HS-5 (cell line): ENCODE measurements around the gene ZNF792.
"Not testable (repeated sequence)": the region's sequence is repeated elsewhere in the genome, so short reads cannot be mapped to it uniquely, and the experiment has no call there.

Source experiments
- DNase-seq: peaks from one replicate; pipeline ENCODE4 v3.0.0-alpha.2; 2012; ENCODE audit warnings: low read depth

The ZNF792 gene

GRCh38 chr19:34970185-34970780 lies 6.3 kb upstream of the ZNF792 start:
- not testable (repeated sequence) for DNase-seq

GRCh38 chr19:34969721-34970120 lies 5.7 kb upstream of the ZNF792 start:
- no peak for DNase-seq

DNA sequence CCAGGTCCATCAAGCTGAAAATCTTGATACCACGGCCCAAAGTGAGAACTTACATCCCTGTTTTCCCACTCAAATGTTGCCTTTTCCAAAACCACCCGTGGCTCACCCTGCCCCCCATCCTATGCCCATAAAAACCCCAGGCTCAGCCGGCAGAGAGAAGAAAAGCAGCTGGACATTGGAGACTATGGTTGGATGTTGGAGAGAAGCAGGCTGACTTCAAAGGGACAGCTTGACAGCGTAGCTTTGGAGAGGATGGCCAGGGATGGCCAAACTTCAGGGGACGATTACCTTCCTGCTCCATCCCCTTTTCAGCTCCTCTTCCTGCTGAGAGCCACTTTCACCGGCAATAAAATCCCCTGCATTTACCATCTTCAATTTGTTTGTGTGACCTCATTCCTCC lies 3.5 kb upstream of the ZNF792 start:
- DNase-seq, result no peak

- DNase-seq, result not testable (repeated sequence)
Measured at GRCh38 chr19:34965505-34965904, 1.5 kb upstream of the ZNF792 start.

DNA sequence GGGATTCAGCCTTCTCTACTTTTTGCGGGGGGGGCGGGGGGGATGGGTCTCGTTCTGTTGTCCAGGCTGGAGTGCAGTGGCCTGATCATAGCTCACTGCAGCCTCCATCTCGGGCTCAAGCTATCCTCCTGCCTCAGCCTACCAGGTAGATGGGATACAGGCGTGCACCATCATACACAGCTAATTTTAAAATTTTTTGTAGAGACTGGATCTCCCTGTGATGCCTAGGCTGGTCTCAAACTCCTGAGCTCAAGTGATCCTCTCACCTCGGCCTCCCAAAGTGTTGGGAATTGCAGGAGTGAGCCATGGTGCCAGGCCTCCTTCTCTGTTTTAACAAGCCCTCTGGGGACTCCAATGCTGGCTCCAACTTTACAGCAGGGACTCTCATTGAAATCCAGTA lies 569 bp upstream of the ZNF792 start:
- DNase-seq, result no peak

DNA sequence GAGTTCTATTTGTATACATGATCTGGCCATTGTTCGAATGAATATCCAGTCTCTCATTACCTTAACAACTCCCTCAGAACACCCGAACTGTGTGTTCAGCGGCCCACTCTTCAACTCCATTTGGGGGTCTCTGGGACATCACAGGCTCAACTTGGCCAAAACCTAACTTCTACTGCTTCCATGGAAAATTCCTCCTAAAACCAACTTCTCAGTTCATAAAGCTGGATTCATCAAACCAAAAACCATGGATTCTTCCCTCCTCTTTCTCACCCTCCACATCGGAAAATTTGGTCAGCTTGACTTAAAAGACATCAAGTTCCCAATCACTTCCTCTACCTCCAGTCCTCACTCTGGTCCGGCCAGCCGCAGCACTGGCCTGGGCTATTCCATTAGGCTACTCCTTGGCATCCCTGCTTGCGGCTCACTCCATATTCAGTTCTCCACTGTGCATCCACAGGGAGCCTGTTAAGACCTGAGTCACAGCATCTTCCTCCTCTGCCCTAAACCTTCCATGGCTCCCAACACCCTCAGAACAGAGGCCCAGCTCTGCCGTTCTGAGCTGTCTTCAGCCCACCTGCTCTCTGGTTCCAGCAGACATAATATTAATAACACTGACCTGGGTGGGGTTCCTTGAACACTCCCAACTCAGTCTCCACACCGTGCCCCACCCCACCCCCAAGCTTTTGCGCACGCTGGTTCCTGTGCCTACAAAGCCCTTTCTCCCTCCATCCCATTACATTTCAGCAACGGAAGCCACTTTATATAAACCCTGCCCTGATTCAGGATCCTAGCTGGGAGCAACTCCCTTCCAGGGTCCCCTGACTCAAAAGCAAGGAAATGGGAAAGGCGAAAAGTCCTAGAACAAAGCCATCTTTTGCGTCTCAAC lies 1.1 kb downstream of the ZNF792 start:
- DNase-seq, result no peak

- no peak for DNase-seq
Measured at GRCh38 chr19:34961775-34962686, 2.0 kb downstream of the ZNF792 start.

DNA sequence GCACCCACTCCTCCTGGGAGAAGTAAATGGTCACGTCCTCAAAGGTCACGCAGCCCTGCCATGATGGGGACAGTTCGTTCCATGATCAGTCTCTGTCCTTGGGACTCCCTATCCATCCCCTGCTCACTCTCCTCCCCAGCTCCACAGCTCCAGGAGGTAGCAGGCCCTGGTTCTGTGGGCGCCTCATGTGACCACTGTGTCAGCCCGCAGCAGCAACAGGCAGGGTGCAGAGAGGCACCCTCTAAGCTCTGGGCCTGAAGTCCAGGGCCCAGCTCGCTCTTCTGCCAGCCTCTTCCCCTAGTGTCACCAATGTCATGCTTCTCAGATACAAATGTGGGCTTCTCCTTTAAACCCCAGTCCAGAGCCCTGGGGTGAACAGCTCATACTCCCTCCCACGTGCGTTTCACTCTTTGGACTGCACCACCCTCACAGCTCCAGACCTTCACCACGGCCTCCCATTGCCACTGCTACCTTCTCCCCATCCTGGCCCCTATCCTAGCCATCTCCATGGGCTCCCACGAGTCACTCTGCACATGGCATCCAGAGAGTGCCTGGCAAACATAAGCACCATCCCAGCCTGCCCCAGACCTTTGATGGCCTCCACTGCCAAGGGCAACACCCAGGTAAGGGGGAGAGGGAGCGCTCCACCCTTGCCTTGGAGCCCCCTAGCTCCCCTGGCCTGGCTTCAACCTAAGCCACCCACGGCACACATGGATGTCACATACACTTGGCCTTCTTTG lies 2.9 kb downstream of the ZNF792 start:
- DNase-seq, result no peak

GRCh38 chr19:34960103-34960805 lies 3.8 kb downstream of the ZNF792 start:
- peak; percentile 92 for DNase-seq

DNA sequence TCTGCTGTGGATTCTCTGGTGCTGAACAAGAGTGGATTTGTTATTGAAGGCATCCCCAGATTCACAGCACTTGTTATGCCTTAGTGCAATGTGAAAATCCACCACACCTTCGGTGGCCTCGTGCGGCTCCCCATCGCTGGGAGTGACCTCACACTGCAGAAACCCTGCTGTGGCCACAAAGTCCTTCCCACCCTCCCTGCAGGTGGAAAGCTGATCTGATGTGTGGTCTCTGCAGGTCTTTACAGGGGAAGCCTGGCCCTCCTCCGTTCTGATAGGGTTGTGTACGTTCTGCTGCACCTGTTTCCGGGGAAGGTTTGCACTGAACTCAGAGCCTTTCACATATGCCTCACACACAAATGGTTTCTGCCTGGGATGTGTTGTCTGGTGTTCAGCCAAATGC lies 5.0 kb downstream of the ZNF792 start:
- DNase-seq, result no peak

DNA sequence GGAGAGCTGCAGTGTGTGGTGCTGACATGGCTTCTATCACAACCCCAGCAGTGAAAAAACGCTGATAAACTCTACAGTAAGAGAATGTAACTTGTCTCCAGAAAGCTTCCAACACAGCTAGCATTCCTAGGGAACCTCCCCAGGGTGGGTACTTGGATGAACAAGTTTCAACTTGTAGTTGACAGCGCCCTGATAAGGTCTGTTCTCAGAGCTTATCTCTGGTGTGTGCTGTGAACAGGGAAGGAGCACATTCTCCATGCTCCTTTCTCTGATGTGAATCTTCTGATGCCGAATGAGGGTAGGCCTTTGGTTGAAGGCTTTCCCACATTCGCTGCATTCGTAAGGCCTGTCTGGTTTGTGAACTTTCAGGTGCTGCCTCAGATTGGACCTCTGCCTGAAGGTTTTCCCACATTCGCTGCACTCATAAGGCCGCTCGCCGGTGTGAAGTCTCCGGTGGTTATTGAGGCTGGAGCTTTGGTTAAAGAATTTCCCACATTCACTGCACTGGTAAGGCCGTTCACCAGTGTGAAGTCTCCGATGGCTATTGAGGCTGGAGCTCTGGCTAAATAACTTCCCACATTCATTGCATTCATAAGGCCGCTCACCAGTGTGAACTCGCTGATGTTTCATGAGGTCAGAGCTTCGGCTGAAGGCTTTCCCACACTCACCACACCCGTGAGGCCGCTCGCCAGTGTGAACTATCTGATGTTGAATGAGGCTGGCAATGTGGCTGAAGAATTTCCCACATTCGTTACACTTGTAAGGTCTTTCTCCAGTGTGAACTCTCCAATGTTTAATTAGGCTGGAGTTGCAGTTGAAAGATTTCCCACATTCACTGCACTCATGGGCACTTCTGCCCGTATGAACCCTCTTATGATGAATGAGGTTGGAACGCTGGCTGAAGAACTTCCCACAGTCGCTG lies 5.9 kb downstream of the ZNF792 start:
- DNase-seq, result no peak

GRCh38 chr19:34953092-34953491 lies 10.9 kb downstream of the ZNF792 start:
- DNase-seq, result no peak

DNA sequence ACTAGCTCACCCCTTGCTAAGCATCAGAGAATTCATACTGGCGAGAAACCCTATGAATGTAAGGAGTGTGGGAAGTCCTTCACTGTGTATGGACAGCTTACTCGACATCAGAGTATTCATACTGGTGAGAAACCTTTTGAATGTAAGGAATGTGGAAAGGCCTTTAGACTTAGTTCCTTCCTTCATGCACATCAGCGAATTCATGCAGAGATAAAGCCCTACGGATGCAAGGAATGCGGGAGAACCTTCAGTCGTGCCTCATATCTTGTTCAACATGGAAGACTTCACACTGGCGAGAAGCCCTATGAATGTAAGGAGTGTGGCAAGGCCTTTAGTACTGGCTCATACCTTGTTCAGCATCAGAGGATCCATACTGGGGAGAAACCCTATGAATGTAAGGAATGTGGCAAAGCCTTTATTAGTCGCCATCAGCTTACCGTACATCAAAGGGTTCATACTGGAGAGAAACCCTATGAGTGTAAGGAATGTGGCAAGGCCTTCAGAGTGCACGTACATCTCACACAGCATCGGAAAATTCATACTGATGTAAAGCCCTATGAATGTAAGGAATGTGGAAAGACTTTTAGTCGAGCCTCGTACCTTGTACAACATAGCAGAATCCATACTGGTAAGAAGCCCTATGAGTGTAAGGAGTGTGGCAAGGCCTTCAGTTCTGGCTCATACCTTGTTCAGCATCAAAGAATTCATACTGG lies 20.0 kb downstream of the ZNF792 start:
- no peak for DNase-seq

- no peak for DNase-seq
Measured at GRCh38 chr19:34938886-34939285, 25.1 kb downstream of the ZNF792 start.

DNA sequence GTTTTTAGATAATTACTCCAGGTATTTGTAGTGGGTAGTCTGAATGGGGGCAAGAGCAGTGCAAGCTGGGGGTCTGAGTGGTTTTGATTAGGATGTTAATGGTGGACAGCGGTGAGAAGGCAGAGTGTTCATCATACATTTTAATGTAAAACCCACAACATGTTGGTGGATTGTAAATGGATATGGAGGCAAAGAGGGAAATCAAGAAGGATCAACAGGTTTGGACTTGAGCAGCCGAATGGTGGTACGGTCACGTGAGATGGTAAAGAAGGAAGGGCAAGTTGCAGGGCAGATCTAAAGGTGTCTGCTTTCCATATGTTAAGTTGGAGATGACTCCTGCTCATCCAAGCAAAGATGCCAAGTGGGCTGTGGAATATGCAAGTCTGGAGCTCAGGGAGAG lies 27.8 kb downstream of the ZNF792 start:
- no peak for DNase-seq

DNA sequence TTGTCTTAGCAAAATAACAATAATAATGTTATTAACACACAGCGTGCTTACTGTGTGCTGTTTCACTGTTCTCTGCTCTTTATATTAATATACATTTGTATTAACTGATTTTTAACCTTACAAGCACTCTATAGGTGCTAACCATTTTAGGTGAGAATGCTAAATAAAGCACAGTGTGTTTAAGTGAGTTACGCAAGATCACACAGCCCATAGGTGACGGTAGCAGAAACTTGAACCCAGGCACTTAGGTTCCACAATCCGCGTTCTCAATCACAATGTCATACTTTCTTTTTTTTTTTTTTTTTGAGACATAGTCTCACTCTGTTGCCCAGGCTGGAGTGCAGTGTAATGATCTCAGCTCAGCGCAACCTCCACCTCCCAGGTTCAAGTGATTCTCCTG lies 31.5 kb downstream of the ZNF792 start:
- no peak for DNase-seq

- peak; percentile 61 for DNase-seq
Measured at GRCh38 chr19:34926685-34927375, 37.2 kb downstream of the ZNF792 start, which contains the start of gene ZNF30. Gene ZNF30 (plus strand): TSS chr19:34926903. CDS start chr19:34929948, 3,045 bp downstream.

DNA sequence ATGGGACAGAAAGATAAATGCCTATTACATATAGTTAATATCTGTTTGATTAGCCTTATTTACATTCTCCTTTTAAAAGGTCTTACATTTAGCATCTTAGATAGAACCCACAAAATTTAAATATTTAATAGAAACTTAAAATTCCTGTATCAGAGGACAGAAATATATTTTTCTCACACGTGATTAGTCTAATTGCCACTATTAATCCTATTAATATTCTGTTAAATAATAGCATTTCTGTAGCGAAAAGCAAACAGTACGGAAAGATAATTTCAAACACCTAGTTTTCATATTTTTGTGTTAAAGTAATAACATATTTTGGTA lies 37.7 kb downstream of the ZNF792 start:
- DNase-seq, result no peak
